Measurements from ENCODE around the gene SNRPA. TPM values are rescaled to one million over a fixed set of nuclear protein-coding genes. Genes with fewer than 3 reads are reported as not detected.

Gene SNRPA
- total and polyA plus RNA-seq, 7 donors, result 21.5 to 43.6 (median 32.1) TPM

DNA sequence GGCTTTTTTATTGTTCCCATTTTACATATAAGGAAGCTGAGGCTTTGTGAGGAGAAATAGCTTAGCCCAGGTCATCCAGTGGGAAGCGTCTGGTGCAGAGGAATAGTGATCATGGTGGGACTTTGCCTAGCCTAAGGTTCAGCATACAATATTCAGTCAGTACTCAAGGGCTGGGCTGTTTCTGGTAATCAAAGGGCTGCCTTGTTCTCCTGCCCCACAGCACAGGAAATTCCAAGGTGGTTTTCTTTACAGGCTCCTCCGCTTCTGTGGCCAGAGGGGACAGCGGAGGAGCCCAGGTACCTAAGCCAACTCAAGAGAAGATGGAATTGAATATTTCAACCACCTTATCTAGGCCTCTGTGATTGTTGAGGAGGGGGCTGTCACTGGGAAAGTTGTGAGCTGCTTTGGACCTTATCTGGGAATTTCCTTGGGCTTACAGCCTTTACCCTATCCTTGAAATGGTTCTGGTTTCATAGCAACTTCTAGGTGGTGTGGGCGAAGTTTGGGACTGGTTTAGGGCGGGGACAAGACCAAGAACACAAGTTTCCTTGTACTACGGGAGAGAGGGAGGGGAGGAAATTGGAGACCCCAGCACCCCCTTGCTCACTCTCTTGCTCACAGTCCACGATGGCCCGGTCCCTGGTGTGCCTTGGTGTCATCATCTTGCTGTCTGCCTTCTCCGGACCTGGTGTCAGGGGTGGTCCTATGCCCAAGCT lies 24.1 kb downstream of the SNRPA start, which contains the start of gene MIA:
Gene MIA (plus strand): TSS at position 606 of the 716 bp plus-strand sequence. CDS start 22 bp downstream, at position 628.
- Histone ChIP-seq H3K4me3 (no peak within 1 kb of the TSS), H3K27me3 (ENCODE audit: insufficient read depth in 3 of 3, low read length in 2 of 3) (no peaks in the 10 kb centered on the region), H3K36me3 (ENCODE audit: insufficient read depth in 1 of 2, low read depth in 1 of 2) (no peaks in the 10 kb centered on the region), H3K9me3 (no peaks in the 10 kb centered on the region), H3K4me1 (peaks cover 12% of the 10 kb centered on the region), H3K27ac (no peak within 1 kb of the TSS)
- ATAC-seq (no peak), DNase-seq (no peak)
- TF ChIP-seq, protein P1, sequence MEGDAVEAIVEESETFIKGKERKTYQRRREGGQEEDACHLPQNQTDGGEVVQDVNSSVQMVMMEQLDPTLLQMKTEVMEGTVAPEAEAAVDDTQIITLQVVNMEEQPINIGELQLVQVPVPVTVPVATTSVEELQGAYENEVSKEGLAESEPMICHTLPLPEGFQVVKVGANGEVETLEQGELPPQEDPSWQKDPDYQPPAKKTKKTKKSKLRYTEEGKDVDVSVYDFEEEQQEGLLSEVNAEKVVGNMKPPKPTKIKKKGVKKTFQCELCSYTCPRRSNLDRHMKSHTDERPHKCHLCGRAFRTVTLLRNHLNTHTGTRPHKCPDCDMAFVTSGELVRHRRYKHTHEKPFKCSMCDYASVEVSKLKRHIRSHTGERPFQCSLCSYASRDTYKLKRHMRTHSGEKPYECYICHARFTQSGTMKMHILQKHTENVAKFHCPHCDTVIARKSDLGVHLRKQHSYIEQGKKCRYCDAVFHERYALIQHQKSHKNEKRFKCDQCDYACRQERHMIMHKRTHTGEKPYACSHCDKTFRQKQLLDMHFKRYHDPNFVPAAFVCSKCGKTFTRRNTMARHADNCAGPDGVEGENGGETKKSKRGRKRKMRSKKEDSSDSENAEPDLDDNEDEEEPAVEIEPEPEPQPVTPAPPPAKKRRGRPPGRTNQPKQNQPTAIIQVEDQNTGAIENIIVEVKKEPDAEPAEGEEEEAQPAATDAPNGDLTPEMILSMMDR (IDR thresholded peaks at IDR 0.05), result no peak
- intact Hi-C loops (cut with DNase I), result no loop called here
- WGBS, 3 donors, result 84 to 87% (median 86%) methylated on average over 9 of the region's 9 CpGs

- peaks cover 12% of the 10 kb centered on the region for H3K4me1 ChIP-seq
- H3K27me3 ChIP-seq (ENCODE audit: insufficient read depth in 3 of 3, low read length in 2 of 3), result no peaks in the 10 kb centered on the region
- no peak overlapping the region for H3K4me3 ChIP-seq
- H3K9me3 ChIP-seq, result no peaks in the 10 kb centered on the region
- ATAC-seq (no peak), DNase-seq (no peak)
- intact Hi-C loops (cut with DNase I), result loop anchor here in 1 of 2 donors (2.0 kb wide), 1 partner anchor 23 kb away; no protein-coding TSS in a partner anchor
- TF ChIP-seq, protein P1 (IDR thresholded peaks at IDR 0.05), result no peak
- H3K27ac ChIP-seq, result no peak overlapping the region
- no peaks in the 10 kb centered on the region for H3K36me3 ChIP-seq (ENCODE audit: insufficient read depth in 1 of 2, low read depth in 1 of 2)
- 90 to 98% (median 93%) methylated on average over 10 of the region's 10 CpGs for WGBS, 3 donors
Measured at GRCh38 chr19:40775632-40776022, 24.6 kb downstream of the SNRPA start.

DNA sequence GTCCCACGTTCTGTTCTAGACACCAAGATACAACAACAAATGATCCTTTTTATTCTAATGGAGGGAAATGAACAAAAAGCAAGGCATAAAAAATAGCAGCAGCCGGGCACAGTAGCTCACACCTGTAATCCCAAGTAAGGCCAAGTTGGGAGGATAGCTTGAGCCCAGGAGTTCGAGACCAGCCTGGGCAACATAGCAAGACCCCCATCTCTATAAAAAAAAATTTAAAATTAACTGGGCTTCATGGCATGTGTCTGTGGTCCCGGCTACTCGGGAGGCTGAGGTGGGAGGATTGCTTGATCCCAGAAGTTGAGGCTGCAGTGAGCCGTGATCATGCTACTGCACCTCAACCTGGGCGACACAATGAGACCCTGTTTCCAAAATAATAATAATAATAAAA lies 25.4 kb downstream of the SNRPA start:
- DNase-seq (no peak), ATAC-seq (no peak)
- no peaks in the 10 kb centered on the region for H3K36me3 ChIP-seq (ENCODE audit: insufficient read depth in 1 of 2, low read depth in 1 of 2)
- H3K27ac ChIP-seq, result no peak overlapping the region
- H3K4me3 ChIP-seq, result no peak overlapping the region
- 77 to 80% (median 80%) methylated on average over 7 of the region's 7 CpGs for WGBS, 3 donors
- intact Hi-C loops (cut with DNase I), result loop anchor here in 1 of 2 donors (2.0 kb wide), 1 partner anchor 24 kb away; no protein-coding TSS in a partner anchor
- H3K27me3 ChIP-seq (ENCODE audit: insufficient read depth in 3 of 3, low read length in 2 of 3), result no peaks in the 10 kb centered on the region
- TF ChIP-seq, protein P1 (IDR thresholded peaks at IDR 0.05), result no peak
- H3K9me3 ChIP-seq, result no peaks in the 10 kb centered on the region
- peaks cover 12% of the 10 kb centered on the region for H3K4me1 ChIP-seq

DNA sequence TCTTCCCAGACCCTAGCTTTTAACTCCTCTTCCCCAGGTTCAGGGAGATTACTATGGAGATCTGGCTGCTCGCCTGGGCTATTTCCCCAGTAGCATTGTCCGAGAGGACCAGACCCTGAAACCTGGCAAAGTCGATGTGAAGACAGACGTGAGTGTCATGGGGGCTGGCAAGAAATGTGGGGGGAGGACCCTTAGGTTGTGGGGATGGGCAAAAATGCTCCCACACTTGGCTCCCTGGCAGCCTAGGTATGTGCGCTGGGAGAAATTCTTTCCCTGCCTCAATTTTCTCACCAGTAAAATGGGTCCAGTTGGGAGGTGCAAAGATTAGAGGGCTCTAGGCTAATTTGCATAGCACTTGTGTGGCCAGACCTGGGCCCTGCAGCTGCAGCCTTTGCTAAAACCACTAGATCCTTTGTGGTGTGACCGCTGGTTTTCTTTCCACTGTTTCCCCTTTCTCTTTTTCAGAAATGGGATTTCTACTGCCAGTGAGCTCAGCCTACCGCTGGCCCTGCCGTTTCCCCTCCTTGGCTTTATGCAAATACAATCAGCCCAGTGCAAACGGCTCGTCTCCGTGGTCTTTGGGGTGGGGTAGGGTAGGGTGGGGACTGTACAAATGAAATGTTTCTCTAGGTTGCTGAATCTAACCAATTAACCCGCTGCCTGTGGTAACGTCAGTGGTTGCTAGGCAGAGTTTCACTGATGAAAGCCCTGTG lies 26.1 kb downstream of the SNRPA start:
- H3K27ac ChIP-seq, result peak overlapping the region; percentile 98
- peak overlapping the region; percentile 85 for H3K4me3 ChIP-seq
- no peaks in the 10 kb centered on the region for H3K27me3 ChIP-seq (ENCODE audit: insufficient read depth in 3 of 3, low read length in 2 of 3)
- DNase-seq (peak; percentile 81 to 84), ATAC-seq (peak; percentile 75 to 83 (median 77))
- intact Hi-C loops (cut with DNase I), result loop anchor here in 1 of 2 donors (2.0 kb wide), 1 partner anchor 24 kb away; no protein-coding TSS in a partner anchor
- TF ChIP-seq, protein P1 (IDR thresholded peaks at IDR 0.05), result no peak
- 11 to 13% (median 11%) methylated on average over 13 of the region's 13 CpGs for WGBS, 3 donors
- no peaks in the 10 kb centered on the region for H3K36me3 ChIP-seq (ENCODE audit: insufficient read depth in 1 of 2, low read depth in 1 of 2)
- H3K9me3 ChIP-seq, result no peaks in the 10 kb centered on the region
- peaks cover 12% of the 10 kb centered on the region for H3K4me1 ChIP-seq

Measured in psoas muscle (tissue), 8 donors.